ENCODE measurements around the gene FOXO6.
A peak's percentile ranks its signal among the peaks of the same experiment; 100 is the strongest.

Gene FOXO6

DNA sequence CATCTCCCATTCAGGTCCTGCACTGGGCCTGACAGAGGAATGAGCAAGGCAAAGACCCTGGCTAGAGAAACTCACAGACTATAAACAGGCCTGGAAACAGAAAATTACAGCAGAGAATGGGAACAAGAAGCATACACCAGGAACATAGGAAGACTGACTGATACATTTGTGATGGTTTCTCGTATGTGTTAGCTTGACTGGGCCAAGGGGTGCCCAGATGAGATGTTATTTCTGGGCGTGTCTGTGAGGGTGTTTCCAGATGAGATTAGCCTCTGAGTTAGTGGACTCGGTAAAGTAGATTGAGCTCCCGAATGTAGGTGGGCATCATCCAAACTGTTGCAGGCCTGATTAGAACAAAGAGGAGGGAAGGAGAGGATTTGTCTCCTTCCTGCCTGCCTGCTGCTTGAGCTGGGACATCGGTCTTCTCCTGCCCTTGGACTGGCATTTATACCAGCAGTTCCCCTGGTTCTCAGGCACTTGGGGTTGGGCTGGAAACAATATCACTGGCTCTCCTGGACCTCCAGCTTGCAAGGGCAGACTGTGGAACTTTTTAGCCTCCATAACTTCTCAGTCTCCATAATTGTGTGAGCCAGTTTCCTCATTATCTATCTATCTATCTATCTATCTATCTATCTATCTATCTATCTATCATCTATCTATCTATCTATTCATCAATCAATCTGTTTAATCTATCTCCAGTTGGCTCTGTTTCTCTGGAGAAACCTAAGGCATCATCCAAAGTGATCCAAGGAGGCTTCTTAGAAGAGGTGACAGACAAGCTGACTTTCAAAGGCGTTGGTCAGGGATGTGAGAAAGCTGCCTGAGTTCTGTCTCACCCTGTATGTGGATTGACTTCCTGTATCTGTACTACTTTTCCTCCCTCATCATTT lies 9.7 kb upstream of the FOXO6 start:
- DNase-seq, result no peak

DNA sequence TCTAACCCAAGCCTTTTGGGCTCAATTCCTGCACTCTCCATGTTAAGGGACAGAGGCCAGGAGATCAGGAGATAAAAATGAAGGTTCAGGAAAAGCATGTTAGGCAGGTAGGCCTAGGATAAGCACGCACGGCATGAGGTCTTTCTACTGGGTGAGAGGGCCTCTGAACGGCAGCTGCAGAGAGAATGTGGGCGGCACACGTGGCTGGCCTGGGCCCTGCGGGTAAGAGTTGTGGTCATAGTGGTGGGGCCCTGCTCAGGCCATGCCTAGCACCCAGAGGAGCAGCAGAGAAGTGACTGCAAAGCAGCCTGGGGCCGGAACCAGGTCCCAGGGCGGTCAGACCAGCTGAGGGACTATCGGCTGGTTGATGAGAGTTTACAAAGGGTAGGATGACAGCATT lies 7.5 kb upstream of the FOXO6 start:
- no peak for DNase-seq

DNA sequence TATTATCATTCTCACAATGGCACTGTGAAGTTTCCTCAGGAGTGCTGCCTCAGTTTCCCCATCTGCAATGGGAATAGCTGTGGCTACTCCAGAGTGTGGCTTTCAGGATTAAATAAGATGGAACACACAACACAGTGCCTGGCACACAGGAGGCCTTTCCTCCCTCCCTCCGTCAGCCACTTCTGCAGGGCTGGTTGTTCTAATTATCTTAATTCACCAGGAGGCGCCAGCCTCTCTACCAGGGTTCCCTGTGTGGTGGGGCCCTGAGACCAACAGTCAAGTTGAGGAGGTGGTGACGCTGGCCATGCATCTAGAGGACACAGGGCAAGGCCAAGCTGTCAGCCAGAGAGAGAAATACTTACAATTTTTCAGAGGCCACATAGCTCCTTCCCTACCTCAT lies 6.3 kb upstream of the FOXO6 start:
- DNase-seq, result no peak

DNA sequence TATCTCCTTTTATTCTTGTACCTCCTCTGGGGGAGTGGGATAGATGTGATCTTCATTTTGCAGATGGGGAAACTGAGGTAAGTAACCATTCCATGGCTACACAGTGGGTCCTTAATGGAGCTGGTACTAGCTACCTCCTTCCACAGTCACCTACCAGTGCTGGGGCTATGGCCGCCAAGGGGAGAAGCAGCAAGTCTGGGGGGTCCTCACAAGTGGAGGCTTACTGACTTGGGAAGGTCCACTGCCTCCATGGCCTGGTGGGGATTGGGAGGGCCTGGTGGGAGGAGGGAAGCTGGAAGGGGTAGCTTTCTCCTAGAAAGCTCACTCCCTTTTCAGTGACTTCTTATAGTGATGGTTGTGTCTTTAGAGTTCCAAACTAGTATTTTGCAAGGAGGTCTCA lies 5.9 kb upstream of the FOXO6 start:
- DNase-seq, result no peak

DNA sequence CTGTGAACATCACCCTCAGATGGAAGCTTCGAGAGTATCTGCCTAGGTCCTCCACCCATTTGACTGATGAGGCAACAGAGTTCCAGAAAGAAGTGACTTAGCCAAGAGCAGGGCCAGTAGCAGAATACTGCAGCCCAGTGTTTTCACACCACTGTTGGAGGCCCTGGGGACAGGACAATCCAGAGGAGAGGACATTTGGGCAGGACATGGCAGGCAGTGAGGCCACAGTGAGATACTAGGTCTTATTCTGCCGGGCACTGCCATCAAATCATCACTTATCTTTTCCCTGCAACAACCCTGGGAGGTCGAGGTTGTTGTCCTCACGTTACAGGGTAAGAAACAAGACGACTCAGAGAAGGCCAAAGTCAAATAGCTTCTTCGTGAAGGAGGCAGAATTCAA lies 5.5 kb upstream of the FOXO6 start:
- DNase-seq, result no peak

DNA sequence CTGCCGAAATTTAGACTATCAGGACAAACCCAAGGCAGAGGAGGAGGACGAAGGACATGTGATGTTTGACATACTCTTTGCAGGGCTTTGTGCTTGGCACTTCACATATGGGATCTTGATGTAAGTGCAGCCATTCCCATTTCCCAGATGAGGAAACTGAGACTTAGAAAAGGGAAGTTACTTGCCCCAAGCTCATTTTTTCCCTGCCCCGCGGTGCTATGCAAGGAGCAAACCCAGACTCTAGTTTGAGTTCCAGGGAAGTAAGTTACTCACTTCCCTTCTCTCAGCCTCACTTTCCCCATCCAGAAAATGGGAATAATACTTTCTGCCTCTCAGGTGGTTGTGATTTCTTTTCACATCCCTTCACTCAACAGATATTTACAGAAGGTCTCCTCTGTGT lies 4.5 kb upstream of the FOXO6 start:
- no peak for DNase-seq

DNA sequence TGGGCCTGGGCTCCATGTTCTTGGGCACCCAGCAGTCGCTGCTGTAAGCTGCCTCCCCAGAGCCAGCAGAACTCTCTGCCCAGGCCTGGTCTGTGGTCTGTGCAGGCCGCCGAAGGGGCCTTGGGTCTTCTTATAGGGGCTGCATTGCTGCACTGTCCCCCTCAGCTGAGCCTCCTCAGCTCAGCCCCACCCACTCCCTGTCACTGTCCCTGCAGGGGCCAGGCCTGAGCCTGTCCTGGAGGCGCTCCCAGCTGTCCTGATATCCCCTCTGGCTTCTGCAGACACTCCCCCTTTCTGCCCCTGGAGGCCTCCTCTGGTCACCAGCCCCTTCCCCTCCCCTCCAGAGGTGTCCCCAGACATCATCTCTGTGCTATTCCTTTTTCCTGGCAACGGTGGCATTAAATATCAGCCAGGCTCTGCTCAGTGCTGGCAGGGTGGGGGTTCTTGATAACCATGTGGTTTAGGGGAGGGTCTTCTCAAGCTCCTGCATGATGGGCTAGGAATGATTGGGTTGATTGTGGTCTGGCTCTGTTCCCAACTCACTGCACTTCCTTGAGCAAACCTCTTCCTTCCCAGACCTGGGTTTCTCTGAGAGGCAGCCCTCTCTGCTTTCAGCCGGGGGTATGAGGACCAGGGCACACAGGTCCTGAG lies 3.7 kb upstream of the FOXO6 start:
- no peak for DNase-seq

DNA sequence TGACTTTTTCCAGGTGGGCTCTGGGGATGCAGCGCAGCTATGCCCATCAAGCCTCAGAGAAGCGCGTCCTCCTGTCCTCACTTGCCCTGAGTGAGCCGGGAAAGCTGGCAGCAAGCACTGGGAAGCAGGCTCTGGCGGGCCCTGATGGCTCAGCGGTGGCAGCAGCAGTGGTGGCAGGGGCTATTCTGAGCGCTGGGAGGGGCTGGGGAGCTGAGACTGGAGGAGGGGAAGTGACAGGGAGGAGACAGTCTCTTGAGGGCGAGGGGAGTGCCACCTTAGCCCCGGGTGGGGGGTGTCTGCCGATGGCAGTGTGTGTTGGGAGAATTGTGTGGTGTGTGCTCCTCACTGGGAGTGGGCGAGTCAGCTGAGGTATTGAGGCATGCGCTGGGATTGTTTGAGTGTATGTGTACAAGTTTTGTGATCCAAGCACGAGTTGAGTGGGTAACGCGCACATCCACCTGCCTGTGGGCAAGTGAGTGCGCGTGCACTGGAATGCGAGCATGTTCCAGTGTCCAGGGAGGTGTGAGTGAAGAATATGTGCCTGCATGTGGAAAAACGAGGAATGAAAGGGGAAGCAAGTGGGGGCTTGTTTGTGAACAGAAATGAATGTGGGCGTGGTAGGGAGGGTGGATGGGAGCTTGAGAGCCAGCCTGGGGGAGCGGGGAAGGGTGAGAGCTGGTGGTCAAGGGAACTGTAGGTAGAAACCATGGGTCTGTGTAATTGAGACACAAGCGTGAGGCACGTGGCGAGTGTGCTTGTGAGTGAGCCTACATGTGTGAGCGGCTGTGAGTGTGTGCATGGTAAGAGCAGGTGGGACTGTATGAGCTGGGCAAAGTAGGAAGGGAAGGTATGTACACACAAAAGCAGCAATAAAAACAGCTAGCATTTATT lies 2.9 kb upstream of the FOXO6 start:
- DNase-seq, result no peak

DNA sequence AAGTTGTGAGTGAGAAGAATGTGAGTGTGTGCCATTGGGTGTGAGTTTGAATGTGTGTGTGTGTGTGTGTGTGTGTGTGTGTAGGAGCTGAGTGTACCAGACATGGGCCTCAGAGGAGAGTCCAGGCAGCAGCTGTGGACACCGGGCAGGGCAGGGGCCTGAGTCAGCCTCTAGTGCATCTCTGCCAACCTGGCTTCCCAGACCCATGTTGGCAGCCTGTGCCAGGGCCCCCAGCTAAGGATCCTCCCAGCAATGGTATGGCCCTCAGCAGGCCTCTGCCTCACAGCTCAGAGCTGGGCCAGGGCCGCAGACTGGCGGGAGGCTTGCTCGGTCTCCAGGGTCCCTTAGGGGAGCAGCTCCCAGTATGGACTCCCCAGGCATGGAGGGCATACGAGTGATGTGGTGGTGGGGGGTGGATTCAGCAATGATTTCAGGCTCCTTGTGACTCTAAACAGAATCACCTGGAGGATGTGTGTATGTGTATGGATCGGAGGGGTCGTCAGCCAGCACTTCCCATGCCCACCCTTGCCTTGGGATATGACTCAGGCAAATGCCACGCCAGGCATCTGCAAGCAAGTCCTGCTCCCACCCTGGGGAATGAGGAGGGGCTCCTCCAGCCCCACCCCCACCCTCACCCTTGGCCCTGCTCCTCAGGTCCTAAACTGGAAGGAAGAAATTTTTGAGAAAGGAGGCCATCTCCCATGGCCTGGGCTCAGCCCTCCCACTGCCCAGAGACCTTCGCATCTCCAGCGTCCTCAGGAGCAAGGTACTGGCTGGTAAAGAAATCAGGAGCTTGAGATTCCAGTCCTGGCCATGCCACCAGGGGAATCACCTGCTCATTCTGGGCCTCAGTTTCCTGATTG lies 1.8 kb upstream of the FOXO6 start:
- DNase-seq, result no peak

DNA sequence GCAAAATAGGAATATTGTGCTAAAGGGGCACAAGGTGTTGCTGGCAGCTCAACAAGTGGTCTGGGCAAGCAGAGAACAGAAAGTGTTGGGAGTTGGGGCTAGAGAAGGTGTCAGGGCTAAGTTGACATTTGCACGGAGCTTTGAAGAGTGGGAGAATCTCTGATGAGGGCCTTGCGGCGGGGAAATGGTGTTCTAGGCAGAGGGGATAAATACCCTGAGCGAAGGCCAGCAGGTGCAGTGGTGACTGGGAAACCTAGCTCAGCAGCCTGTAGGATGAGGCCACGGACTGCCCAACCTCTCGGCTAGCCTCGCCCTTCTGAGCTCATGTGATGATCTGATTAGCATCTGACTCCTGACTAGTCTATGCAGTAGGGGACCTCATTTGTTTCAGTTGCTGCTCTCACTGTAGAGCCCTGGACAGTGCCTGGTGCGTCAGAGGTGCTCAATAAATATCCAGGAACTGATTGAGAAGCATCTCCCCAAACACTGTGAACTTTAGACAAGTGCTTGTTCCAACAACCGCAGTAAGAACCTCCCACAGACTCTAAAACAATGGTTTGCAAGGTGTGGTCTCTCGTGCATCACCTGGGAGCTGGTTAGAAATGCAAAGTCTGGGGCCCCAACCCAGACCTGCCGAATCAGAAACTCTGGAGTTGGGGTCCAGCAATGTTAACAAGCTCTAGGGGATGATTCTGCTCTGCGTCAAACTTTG lies 1.0 kb upstream of the FOXO6 start:
- DNase-seq, result no peak

DNA sequence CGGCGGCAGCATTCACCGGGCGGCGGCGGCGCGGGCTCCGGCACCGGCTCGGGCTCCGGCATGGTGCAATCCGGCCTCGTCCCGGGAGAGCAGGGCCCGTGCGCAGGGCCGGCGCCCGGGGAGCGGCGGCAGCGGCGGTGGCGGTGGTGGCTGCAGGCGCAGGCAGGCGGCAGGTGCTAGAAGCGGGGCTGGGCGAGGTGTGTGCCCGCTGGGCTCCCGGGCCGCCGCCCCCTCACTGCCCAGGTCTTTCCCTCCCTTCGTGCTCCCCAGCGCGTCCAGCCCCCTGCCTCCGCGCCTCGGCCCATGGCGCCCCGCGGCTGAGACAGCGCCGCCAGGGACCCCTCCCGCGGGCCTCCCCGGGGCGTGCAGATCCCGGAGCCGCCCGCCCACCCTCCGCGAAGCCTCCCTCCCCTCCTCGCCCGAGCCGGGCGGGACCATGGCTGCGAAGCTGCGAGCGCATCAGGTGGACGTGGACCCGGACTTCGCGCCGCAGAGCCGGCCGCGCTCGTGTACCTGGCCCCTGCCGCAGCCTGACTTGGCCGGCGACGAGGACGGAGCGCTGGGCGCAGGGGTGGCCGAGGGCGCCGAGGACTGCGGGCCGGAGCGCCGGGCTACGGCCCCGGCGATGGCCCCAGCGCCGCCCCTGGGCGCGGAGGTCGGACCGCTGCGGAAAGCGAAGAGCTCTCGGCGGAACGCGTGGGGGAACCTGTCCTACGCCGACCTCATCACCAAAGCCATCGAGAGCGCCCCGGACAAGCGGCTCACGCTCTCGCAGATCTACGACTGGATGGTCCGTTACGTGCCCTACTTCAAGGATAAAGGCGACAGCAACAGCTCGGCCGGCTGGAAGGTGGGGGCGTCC lies 492 bp downstream of the FOXO6 start:
- DNase-seq, result peak; percentile 69

DNA sequence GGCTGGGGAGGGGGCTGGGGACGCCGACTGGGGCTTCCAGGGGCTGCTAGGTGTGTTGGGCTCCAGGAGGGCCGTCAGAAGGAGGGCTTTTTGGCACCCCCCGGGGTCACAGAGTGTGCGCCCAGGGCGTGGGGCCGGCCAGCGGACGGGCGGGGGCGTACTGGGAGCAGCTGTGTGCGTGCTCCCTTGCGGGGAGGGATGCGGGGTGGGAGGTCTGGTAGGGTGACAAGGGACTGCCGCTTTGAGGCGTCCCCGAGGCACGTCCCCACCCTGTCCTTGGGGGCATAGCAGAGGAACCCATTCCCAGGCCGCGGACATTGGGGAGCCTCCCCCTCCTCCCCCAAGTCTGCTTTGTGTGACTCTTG lies 1.1 kb downstream of the FOXO6 start:
- DNase-seq, result no peak

DNA sequence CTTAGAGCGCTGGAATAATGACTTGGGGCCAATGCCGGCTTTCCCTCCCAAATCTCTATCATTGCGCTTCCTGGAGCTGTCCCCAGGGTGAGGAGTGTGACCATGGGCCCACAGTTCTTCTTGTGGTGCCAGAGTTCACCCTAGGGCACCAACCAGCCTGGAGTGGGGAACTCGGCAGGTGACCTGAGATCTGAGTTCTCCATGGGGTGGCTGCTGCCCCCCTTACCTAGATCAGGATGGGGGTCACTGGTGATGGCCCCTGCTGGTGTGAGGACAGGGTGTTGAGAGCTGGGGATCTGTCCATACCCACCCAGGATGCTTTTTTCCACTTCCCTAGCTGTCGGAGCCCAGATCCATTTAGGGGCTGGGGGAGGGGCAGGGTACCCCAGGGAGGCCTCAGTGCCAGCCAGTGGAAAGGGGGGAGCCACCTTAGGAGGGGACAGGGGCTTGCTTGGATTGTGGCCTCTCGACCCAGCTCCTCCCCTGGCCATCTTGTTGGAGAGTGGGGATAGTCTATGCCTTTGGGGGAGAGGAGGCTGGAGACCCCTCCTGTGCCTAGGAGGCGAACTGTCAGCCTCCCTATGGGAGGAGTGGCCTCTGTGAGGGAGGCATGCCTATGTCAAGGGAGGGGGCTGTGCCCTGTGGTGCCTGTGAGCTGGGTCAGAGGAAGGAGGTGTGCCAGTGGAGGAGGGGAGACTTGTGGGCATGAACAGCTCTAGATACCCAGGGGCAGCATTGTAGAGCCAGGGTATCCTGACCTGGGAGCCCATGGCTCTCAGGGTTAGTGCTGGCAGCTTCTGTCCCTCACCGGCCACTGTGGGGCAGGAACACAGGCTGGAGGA lies 1.7 kb downstream of the FOXO6 start:
- DNase-seq, result no peak

DNA sequence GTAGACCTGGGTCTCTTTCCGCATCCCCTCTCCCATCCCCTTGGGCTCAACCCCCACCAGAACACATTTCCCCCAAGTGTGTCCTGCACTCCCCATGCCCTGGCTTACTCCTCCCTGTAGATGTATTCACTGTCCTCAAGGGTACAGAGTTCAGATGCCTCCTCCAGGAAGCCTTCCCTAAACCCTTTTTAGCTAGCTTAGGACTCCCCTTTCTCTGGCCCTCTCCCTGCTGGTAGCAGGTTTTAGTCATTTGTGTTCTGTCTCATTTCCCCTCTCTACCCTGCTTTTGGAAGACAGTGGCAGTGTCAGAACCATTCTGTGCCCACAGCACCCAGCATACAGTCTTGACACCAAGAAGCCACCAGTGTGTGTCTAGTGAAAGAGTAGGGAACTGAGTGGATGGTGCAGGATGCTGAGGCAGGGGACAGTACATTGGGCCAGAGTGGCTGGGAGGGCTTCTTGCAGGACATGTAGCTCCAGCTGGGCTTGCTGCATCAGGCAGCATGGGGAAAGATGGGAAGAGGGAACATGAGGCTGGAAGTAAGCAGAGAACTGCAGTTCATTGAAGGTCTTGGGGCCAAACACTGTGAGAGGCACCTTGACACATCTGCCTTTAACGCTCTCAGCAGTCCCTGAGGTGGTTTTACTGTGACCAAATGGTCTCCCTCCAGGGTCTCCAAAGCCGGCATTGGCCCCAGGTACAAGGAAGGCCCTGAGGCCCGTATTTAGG lies 2.5 kb downstream of the FOXO6 start:
- DNase-seq, result no peak

DNA sequence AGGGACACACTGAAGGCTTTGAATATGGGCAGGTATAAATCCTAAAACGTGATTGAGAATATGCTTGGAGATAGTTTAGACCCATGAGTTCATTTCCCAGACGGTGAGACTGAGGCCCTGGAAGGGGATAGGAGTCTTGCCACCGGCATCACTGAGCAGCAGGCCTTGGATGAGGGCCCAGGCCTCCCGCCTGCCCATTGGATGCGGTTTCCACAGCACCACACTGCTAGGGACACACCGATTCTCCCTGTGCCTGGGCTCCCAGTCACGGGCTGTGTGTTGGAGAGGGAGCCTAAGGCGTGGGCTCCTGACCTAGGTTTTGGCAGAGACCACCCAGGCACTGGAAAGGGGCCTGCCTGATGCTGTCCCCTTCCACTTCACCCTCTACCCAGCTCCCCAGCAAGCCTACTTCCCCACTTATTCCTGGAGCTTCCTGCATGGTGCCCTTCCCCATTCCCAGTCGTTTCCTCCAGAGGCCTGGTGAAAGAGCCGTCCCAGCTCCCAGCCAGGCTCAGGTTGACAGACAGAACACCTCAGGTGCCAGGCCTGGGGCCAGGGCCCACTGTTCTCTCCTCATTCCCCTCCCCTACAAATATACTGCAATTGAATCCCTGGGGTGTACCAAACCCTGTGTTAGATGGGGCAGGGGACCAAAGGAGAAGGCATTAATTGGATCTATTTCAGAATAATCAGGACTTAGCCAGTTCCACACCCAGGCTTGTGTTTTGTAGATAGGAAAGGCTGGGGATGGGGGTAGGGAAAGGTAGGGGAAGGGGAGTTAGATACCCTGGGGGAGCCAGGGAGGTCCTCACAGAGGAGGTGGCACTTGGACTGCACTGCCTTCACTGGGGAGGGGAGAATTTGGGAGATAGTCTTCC lies 3.4 kb downstream of the FOXO6 start:
- no peak for DNase-seq

DNA sequence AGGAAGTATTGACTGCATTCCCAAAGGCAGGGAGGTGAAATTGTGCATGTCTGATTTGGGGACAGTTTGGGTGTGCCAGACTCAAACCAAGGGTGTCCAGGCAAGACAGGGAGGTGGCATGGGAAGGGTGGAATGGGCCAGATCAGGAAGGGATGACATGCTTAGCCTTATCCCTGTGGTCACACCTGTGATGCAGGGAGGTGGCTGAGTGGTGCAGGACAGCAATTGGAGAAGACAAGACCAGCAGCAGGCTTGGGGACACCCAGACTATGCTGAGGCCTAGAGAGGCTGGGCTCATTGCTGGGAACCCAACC lies 4.0 kb downstream of the FOXO6 start:
- DNase-seq, result no peak

DNA sequence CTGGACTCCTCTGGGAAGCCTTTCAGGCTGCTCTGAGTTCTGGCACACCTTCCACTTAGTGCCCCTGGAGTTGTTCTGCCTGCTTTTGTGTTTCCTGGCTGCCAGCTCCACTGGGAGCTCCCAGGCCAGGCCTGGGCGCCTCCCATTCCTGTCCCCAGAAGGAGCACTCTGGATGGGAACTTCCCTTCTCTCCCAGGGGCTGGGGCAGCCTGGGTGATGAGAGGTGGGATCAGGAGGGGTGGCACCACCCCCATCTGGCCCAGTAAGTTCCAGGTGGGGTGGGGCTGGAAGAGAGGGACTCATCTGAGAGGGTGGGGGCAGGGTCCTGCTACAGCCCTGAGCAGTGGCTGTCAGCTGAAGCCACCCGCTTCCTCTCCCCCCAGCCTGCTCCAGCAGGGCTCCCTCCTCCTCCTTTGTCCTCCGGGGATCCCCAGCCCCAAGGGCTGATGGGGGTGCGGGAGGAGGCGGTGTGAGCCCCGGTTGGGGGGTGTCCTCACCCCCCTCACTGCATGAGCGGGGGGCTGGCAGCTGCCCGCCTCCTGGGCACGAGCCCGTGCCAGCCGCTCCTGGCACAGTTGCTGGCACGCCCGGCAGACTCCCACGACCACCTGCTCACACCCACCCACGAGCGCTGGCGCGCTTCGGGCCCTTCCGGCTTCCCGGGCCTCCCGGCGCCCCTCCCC lies 4.7 kb downstream of the FOXO6 start:
- DNase-seq, result peak; percentile 65

Measured in right kidney (tissue), 1 donor.